Kidney (tissue), 14 donors: Measurements from ENCODE around the gene CT47C1. TPM values are rescaled to one million over a fixed set of nuclear protein-coding genes. Genes with fewer than 3 reads are reported as not detected.

Experiments used
- DNase-seq, 5 donors: peaks; one replicate each; pipeline ENCODE4 v3.0.0-alpha.2; 2013 to 2020
- FAIRE-seq: peaks from 2 replicates; lab custom pipeline; 2012; peaks lifted over from hg19 to GRCh38; lab: Jason Lieb, UNC
- H3K27ac ChIP-seq, 2 donors: one replicate each; pipeline ENCODE4 v1.7.0; 2013; ENCODE audit warnings: low read depth in 2 of 2, low read length in 2 of 2, inconsistent platforms in 1 of 2
- H3K27me3 ChIP-seq: one replicate; pipeline ENCODE4 v1.7.1; 2013; ENCODE audit warnings: low read length, inconsistent platforms; ENCODE audit not compliant: control insufficient read depth, insufficient read depth
- H3K36me3 ChIP-seq, 3 donors: one replicate each; pipeline versions ENCODE4 v1.7.0 to v1.7.1; 2013; ENCODE audit warnings: low read length in 3 of 3, control low read depth in 1 of 3, inconsistent platforms in 1 of 3; ENCODE audit not compliant: insufficient read depth in 3 of 3, control insufficient read depth in 2 of 3
- H3K4me1 ChIP-seq, 3 donors: one replicate each; pipeline versions ENCODE4 v1.7.0 to v1.7.1; 2013; ENCODE audit warnings: low read length in 3 of 3, inconsistent platforms in 1 of 3, low read depth in 1 of 3; ENCODE audit not compliant: control insufficient read depth in 2 of 3, insufficient read depth in 2 of 3
- H3K4me3 ChIP-seq, 3 donors: one replicate each; pipeline versions ENCODE4 v1.7.0 to v1.8.1; 2013; ENCODE audit warnings: low read length in 3 of 3, control low read depth in 1 of 3, inconsistent platforms in 1 of 3
- H3K9ac ChIP-seq, 3 donors: one replicate each; pipeline versions ENCODE4 v1.7.0 to v1.7.1; 2013; ENCODE audit warnings: low read length in 3 of 3, control low read depth in 1 of 3, inconsistent platforms in 1 of 3
- H3K9me3 ChIP-seq, 3 donors: one replicate each; pipeline versions ENCODE4 v1.7.0 to v1.7.1; 2013; ENCODE audit warnings: low read length in 3 of 3, control low read depth in 1 of 3, inconsistent platforms in 1 of 3; ENCODE audit not compliant: control insufficient read depth in 2 of 3, insufficient read depth in 1 of 3
- intact Hi-C: fragments of 100-400 bp; cut with DNase I; formaldehyde crosslinking; loops from one replicate; pipeline ENCODE4 v1.11.1; 2022
- polyA plus RNA-seq: library from polyadenylated mRNA; stranded (reverse); fragments of 350-450 nt; fragmentation: Illumina TruSeq; extraction: RNeasy Lipid Tissue Mini Kit (QIAGEN cat#74804); gene quantifications from one replicate; pipeline ENCODE4 v1.2.3, GENCODE V29; 2014; ENCODE audit warnings: low read depth, low replicate concordance; ENCODE audit not compliant: insufficient read depth
- total RNA-seq: library from RNA; stranded (reverse); fragmentation: NEBNext Ultra II Directional; extraction: Animal tissue kit (Norgen Biotek cat#: 25700); gene quantifications from one replicate; pipeline ENCODE4 v1.2.1, GENCODE V29; 2021
- TF ChIP-seq, protein P1 (sequence below): IDR thresholded peaks from 3 replicates; pipeline ENCODE4 v1.5.1; 2012; ENCODE audit warnings: mild to moderate bottlenecking, moderate library complexity, borderline replicate concordance; ENCODE audit not compliant: insufficient read depth; ENCODE audit errors: extremely low read depth
- donor health status: control.
- donor health status: control.
- donor health status: control.
- donor health status: control.
- donor health status: control.
- donor health status: DM: yes; HTN: yes; CAD: no.
- donor health status: Normal renal cell carcinoma (clear cell type).

The CT47C1 gene
- total and polyA plus RNA-seq, 2 donors from 2014 or later: not detected

GRCh38 chrX:119101168-119101567 lies 28.4 kb downstream of the CT47C1 start:
- DNase-seq (peak in 1 of 5 donors; percentile 14), FAIRE-seq (no peak)
- TF ChIP-seq, protein P1, sequence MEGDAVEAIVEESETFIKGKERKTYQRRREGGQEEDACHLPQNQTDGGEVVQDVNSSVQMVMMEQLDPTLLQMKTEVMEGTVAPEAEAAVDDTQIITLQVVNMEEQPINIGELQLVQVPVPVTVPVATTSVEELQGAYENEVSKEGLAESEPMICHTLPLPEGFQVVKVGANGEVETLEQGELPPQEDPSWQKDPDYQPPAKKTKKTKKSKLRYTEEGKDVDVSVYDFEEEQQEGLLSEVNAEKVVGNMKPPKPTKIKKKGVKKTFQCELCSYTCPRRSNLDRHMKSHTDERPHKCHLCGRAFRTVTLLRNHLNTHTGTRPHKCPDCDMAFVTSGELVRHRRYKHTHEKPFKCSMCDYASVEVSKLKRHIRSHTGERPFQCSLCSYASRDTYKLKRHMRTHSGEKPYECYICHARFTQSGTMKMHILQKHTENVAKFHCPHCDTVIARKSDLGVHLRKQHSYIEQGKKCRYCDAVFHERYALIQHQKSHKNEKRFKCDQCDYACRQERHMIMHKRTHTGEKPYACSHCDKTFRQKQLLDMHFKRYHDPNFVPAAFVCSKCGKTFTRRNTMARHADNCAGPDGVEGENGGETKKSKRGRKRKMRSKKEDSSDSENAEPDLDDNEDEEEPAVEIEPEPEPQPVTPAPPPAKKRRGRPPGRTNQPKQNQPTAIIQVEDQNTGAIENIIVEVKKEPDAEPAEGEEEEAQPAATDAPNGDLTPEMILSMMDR: no peak
- H3K27me3 ChIP-seq: no peaks in the 10 kb centered on the region
- intact Hi-C loops: no loop called here
- no peaks in the 10 kb centered on the region for H3K9me3 ChIP-seq
- H3K9ac ChIP-seq: no peak overlapping the region
- H3K36me3 ChIP-seq: no peaks in the 10 kb centered on the region
- H3K27ac ChIP-seq: no peak overlapping the region
- no peaks in the 10 kb centered on the region for H3K4me1 ChIP-seq
- H3K4me3 ChIP-seq: no peak overlapping the region

DNA sequence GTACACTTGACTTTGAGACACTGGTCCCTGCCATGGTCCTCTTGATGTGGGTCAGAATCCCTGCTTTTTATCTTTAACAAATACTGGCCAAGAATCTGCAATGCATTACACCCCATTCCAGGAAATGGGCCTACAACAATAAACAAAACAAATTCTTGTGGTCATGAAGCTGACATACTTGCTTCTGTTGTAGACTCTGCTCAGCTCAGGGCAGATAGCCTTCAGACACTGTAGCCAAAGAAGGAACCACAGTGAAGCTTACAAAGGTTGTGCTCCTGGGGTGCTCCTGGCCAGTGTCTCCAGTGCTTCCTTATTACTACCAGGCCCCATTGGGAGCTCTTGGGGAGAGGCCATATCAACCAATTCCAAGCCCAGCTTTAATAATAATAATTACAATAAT lies 33.0 kb downstream of the CT47C1 start:
- no peak for FAIRE-seq
- DNase-seq: no peak
- TF ChIP-seq, protein P1: no peak
- Histone ChIP-seq H3K36me3 (no peaks in the 10 kb centered on the region), H3K4me3 (no peak overlapping the region), H3K9ac (no peak overlapping the region), H3K27me3 (no peaks in the 10 kb centered on the region), H3K4me1 (no peaks in the 10 kb centered on the region), H3K27ac (no peak overlapping the region), H3K9me3 (no peaks in the 10 kb centered on the region)
- intact Hi-C loops: no loop called here

- FAIRE-seq: no peak
- no peaks in the 10 kb centered on the region for H3K4me1 ChIP-seq
- H3K9me3 ChIP-seq: no peaks in the 10 kb centered on the region
- TF ChIP-seq, protein P1: no peak
- no peaks in the 10 kb centered on the region for H3K27me3 ChIP-seq
- H3K9ac ChIP-seq: no peak overlapping the region
- intact Hi-C loops: no loop called here
- H3K27ac ChIP-seq: no peak overlapping the region
- no peaks in the 10 kb centered on the region for H3K36me3 ChIP-seq
- no peak overlapping the region for H3K4me3 ChIP-seq
- no peak for DNase-seq
Observed at GRCh38 chrX:119107206-119107605, 34.4 kb downstream of the CT47C1 start.

DNA sequence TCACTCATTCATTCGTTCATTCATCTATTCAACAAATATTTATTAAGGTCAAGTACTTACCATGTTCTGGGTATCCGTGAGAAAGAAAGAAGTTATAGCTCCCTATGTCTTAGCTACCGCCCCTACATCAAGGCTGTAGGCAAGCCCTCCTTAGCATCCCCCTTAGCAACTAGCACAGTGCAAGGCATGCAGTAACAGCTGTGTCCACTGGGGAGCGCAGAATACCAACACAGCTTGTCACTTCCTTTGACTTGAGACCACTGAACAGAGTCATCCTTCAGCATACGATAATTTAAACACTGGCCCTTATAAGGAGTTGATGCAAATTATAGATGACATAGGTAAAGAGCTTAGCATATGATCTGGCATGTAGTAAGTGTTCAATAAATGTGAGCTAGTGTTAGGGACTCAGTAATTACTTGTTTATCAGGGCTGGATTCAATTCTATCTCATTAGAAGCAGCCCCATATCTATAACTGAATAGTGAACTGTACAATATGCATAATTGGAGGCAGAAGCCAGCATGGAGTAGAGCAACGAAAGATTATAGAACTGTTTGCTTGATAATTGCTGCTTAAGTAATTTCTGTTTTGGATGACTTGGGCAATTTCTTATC lies 46.1 kb downstream of the CT47C1 start:
- DNase-seq: peak in 4 of 5 donors; percentile 47 to 77 (median 58)
- Histone ChIP-seq H3K4me1 (no peaks in the 10 kb centered on the region), H3K9me3 (no peaks in the 10 kb centered on the region), H3K27me3 (peaks cover 4% of the 10 kb centered on the region), H3K4me3 (no peak overlapping the region), H3K9ac (no peak overlapping the region), H3K36me3 (no peaks in the 10 kb centered on the region), H3K27ac (no peak overlapping the region)
- TF ChIP-seq, protein P1: peak; percentile 75
- FAIRE-seq: no peak
- intact Hi-C loops: no loop called here
